HCT116 (cell line): Measurements from ENCODE around the gene PLBD2. TPM values are rescaled to one million over a fixed set of nuclear protein-coding genes. Genes with fewer than 3 reads are reported as not detected.
A peak's percentile ranks its signal among the peaks of the same experiment; 100 is the strongest.

Experiments
- ATAC-seq: fragments of 200-7000 bp; cut with Tn5 transposase; 2 replicates; pipeline ENCODE4 v1.9.1; 2020; ENCODE audit warnings: mild to moderate bottlenecking, moderate library complexity
- BruUV-seq: library from RNA; stranded (reverse); fragments of 400-500 nt; replicated peaks from 2 replicates; lab custom pipeline; 2021; lab: Mats Ljungman, UMichigan
- CTCF ChIA-PET: fragments of 300-600 bp; sonication (Branson Sonifier 250); formaldehyde crosslinking; loops from one replicate; lab custom pipeline; 2021; ENCODE audit warnings: antibody characterized with exemption; lab: Charles Lee
- POLR2A ChIA-PET: fragments of 300-600, 350-600 bp; sonication (Branson Sonifier 250); formaldehyde crosslinking; loops from one replicate; lab custom pipeline; 2021; ENCODE audit warnings: antibody characterized with exemption; lab: Charles Lee
- RAD21 ChIA-PET, 2 experiments: fragments of 300-600 bp; sonication (Branson Sonifier 250); formaldehyde crosslinking; loops; one replicate each; lab custom pipeline; 2023; ENCODE audit warnings: low total read pairs in 2 of 2; ENCODE audit not compliant: uncharacterized antibody in 2 of 2, unreplicated experiment in 2 of 2, low non-redundant PET in 1 of 2; lab: Charles Lee
- DNase-seq: peaks from one replicate; pipeline ENCODE4 v3.0.0-alpha.2; 2010; ENCODE audit warnings: low read depth, low spot score
- H2AFZ ChIP-seq: fragments of 200-600 bp; shearing (Covaris generic), sonication (generic); 2 replicates; pipeline ENCODE4 v1.6.1; 2017; ENCODE audit warnings: low read depth, mixed run types, mixed read lengths, antibody characterized with exemption, low read length; ENCODE audit not compliant: poor library complexity, severe bottlenecking
- H3K27ac ChIP-seq: 2 replicates; pipeline ENCODE4 v1.5.1; 2012; ENCODE audit warnings: low read depth, low read length
- H3K27me3 ChIP-seq: fragments of 200-600 bp; sonication (generic); 2 replicates; pipeline ENCODE4 v1.6.1; 2016; ENCODE audit warnings: mixed run types, low read length, mixed read lengths; ENCODE audit not compliant: insufficient read depth
- H3K36me3 ChIP-seq, 2 experiments: fragments of 200-500 bp in 1 of 2; fragments of 200-600 bp in 1 of 2; sonication (Bioruptor generic) in 1 of 2; sonication (generic) in 1 of 2; 2 replicates each; pipeline versions ENCODE4 v1.5.1 to v1.6.1; 2014 to 2016; ENCODE audit warnings: low read length in 2 of 2, inconsistent platforms in 1 of 2, mixed read lengths in 1 of 2, mixed run types in 1 of 2; ENCODE audit not compliant: insufficient read depth in 2 of 2, control insufficient read depth in 1 of 2
- H3K4me1 ChIP-seq, 2 experiments: fragments of 200-600 bp in 1 of 2; sonication (generic) in 1 of 2; 2 replicates each; pipeline versions ENCODE4 v1.5.1 to v1.6.1; 2012 to 2017; ENCODE audit warnings: low read length in 2 of 2, inconsistent platforms in 1 of 2, mild to moderate bottlenecking in 1 of 2, mixed read lengths in 1 of 2, mixed run types in 1 of 2, moderate library complexity in 1 of 2; ENCODE audit not compliant: insufficient read depth in 2 of 2, control insufficient read depth in 1 of 2
- H3K4me2 ChIP-seq: fragments of 200-600 bp; sonication (generic); 2 replicates; pipeline ENCODE4 v1.6.1; 2017; ENCODE audit warnings: mixed run types, low read length, mixed read lengths
- H3K4me3 ChIP-seq, 2 experiments: fragments of 200-600 bp in 1 of 2; sonication (generic) in 1 of 2; replicated peaks in 1 of 2; 2 replicates each; pipeline ENCODE4 v1.5.1; 2011 to 2016; ENCODE audit warnings: low read length in 2 of 2, control low read depth in 1 of 2, low read depth in 1 of 2, mild to moderate bottlenecking in 1 of 2, mixed read lengths in 1 of 2, mixed run types in 1 of 2
- H3K79me2 ChIP-seq: fragments of 200-600 bp; sonication (generic); 2 replicates; pipeline ENCODE4 v1.6.1; 2017; ENCODE audit warnings: mild to moderate bottlenecking, mixed run types, low read length, moderate library complexity, mixed read lengths; ENCODE audit not compliant: insufficient read depth
- H3K9ac ChIP-seq: fragments of 200-600 bp; sonication (generic); 2 replicates; pipeline ENCODE4 v1.6.1; 2016; ENCODE audit warnings: low read length, mixed read lengths
- H3K9me2 ChIP-seq: fragments of 200-600 bp; sonication (generic), shearing (Covaris generic); 2 replicates; pipeline ENCODE4 v1.6.1; 2017; ENCODE audit warnings: mixed run types, mild to moderate bottlenecking, moderate library complexity; ENCODE audit not compliant: insufficient read depth
- H3K9me3 ChIP-seq, 2 experiments: fragments of 200-500 bp in 1 of 2; fragments of 200-600 bp in 1 of 2; sonication (Bioruptor generic) in 1 of 2; sonication (generic) in 1 of 2; 2 replicates each; pipeline ENCODE4 v1.6.1; 2014 to 2017; ENCODE audit warnings: low read length in 2 of 2, mixed read lengths in 2 of 2, inconsistent platforms in 1 of 2, low read depth in 1 of 2, mild to moderate bottlenecking in 1 of 2, mixed run types in 1 of 2, moderate library complexity in 1 of 2; ENCODE audit not compliant: control insufficient read depth in 1 of 2, insufficient read depth in 1 of 2
- H4K20me1 ChIP-seq: fragments of 200-600 bp; sonication (generic), shearing (Covaris generic); 2 replicates; pipeline ENCODE4 v1.6.1; 2017; ENCODE audit warnings: mixed run types, mild to moderate bottlenecking, moderate library complexity; ENCODE audit not compliant: insufficient read depth
- CBX3 ChIP-seq: IDR thresholded peaks from 2 replicates; pipeline ENCODE4 v1.6.1; 2012; ENCODE audit warnings: low read depth
- CTCF ChIP-seq, 3 experiments: fragments of 200-600 bp in 1 of 3; sonication (generic) in 1 of 3; IDR thresholded peaks in 2 of 3; conservative IDR thresholded peaks in 1 of 3; 2 replicates each; pipeline ENCODE4 v1.5.1; 2012 to 2017; ENCODE audit warnings: low read depth in 2 of 3, low read length in 2 of 3, antibody characterized with exemption in 1 of 3, borderline replicate concordance in 1 of 3, control low read depth in 1 of 3, mild to moderate bottlenecking in 1 of 3, mixed read lengths in 1 of 3, mixed run types in 1 of 3, moderate library complexity in 1 of 3; ENCODE audit not compliant: insufficient read depth in 1 of 3
- ELF1 ChIP-seq: IDR thresholded peaks from 2 replicates; pipeline ENCODE4 v1.6.1; 2012; ENCODE audit warnings: low read depth, borderline replicate concordance
- EZH2 ChIP-seq: fragments of 200-600 bp; sonication (generic); IDR thresholded peaks from 2 replicates; pipeline ENCODE4 v1.6.1; 2017; ENCODE audit warnings: antibody characterized with exemption, mixed run types
- FOSL1 ChIP-seq: IDR thresholded peaks from 2 replicates; pipeline ENCODE4 v1.6.1; 2012; ENCODE audit warnings: low read depth
- RAD21 ChIP-seq: IDR thresholded peaks from 2 replicates; pipeline ENCODE4 v1.6.1; 2012; ENCODE audit warnings: low read depth, mild to moderate bottlenecking
- REST ChIP-seq: IDR thresholded peaks from 2 replicates; pipeline ENCODE4 v1.6.1; 2012; ENCODE audit warnings: low read depth
- SIN3A ChIP-seq: IDR thresholded peaks from 2 replicates; pipeline ENCODE4 v1.6.1; 2012; ENCODE audit warnings: low read depth
- SP1 ChIP-seq: IDR thresholded peaks from 2 replicates; pipeline ENCODE4 v1.6.1; 2012; ENCODE audit warnings: low read depth
- SRF ChIP-seq: IDR thresholded peaks from 2 replicates; pipeline ENCODE4 v1.6.1; 2012; ENCODE audit warnings: low read depth
- ZNF274 ChIP-seq: fragments of 200-500 bp; sonication (Bioruptor generic); IDR thresholded peaks from 2 replicates; pipeline ENCODE4 v1.6.1; 2014; ENCODE audit warnings: mild to moderate bottlenecking, low read depth, low read length, inconsistent platforms
- intact Hi-C: fragments of 100-400 bp; cut with micrococcal nuclease; formaldehyde crosslinking; loops from 2 replicates; pipeline ENCODE4 v1.10.0; 2022
- total RNA-seq: library from RNA; stranded (reverse); gene quantifications from one replicate; pipeline ENCODE4 v1.2.1, GENCODE V29; 2021; ENCODE audit not compliant: unreplicated experiment
- TF ChIP-seq, protein P1 (sequence below): IDR thresholded peaks from 2 replicates; pipeline ENCODE4 v1.6.1; 2012

PLBD2 gene
- total RNA-seq, 1 experiment from 2014 or later, result 45.0 TPM

DNA sequence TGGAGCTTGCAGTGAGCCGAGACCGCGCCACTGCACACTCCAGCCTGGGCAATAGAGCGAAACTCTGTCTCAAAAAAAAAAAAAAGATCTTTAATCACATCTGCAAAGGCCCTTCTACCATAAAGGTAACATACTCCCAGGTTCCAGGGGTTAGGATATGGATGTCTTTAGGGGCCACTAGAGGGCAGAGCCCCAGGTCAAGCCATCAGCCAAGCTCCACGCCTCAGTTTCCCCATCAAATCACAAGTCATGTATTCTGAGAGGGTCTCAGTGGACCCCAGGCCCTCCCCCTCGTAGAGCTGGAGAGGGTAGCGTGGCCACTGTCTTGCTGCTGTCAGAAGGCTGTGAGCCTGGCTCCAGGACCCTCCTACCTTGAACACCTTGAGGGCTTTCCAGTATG is 42.2 kb upstream of the PLBD2 start:
- Histone ChIP-seq H3K4me1 (no peaks in the 10 kb centered on the region), H3K4me3 (no peak overlapping the region), H3K79me2 (no peaks in the 10 kb centered on the region), H3K27me3 (no peaks in the 10 kb centered on the region), H3K9ac (no peak overlapping the region), H2AFZ (no peak overlapping the region), H3K4me2 (no peak overlapping the region), H4K20me1 (no peaks in the 10 kb centered on the region), H3K9me2 (no peaks in the 10 kb centered on the region), H3K9me3 (no peaks in the 10 kb centered on the region), H3K36me3 (peaks cover 28% of the 10 kb centered on the region in 2 experiments), H3K27ac (no peak overlapping the region)
- TF ChIP-seq ZNF274, result no peak
- TF ChIP-seq CTCF (IDR thresholded peaks at IDR 0.05 in 2 of 3, conservative IDR thresholded peaks at IDR 0.05 in 1 of 3; ENCODE audit: borderline replicate concordance in 1 of 3, insufficient read depth in 1 of 3, low read depth in 2 of 3, low read length in 2 of 3), result peak in 2 of 3 experiments; percentile 13 to 18; a peak in 1 of 6 replicates
- RAD21 ChIA-PET, result no interaction called here
- CTCF ChIA-PET, result interaction anchor here (1.2 kb wide), 1 partner anchor 109 kb away, joined by 3 read pairs; no protein-coding TSS in a partner anchor
- POLR2A ChIA-PET, result no interaction called here
- BruUV-seq, result no TSS peak
- DNase-seq (no peak), ATAC-seq (no peak)
- intact Hi-C loops, result no loop called here

DNA sequence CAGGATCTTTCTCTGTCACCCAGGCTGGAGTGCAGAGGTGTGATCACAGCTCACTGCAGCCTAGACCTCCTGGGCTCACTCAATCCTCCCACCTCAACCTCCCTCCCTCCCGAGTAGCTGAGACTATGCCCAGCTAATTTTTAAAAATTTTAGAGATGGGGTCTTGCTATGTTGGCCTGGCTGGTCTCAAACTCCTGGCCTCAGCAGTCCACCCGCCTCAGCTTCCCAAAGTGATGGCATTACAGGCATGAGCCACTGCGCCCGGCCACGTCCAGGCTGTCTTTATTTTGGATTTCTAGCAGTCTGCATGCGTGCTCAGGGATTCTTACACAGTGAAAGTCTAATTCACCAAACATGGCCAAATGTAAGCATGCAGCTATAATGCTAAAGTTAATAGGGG is 41.3 kb upstream of the PLBD2 start:
- no peak overlapping the region for H3K4me2 ChIP-seq
- no peaks in the 10 kb centered on the region for H3K9me2 ChIP-seq
- intact Hi-C loops, result no loop called here
- H3K9me3 ChIP-seq, result no peaks in the 10 kb centered on the region
- H2AFZ ChIP-seq, result no peak overlapping the region
- no peak overlapping the region for H3K27ac ChIP-seq
- ATAC-seq (no peak), DNase-seq (no peak)
- H3K27me3 ChIP-seq, result no peaks in the 10 kb centered on the region
- H3K79me2 ChIP-seq, result no peaks in the 10 kb centered on the region; the same call in 1 of the 2 replicates
- ChIA-PET POLR2A (no interaction called here), RAD21 (no interaction called here), CTCF (no interaction called here)
- H3K4me3 ChIP-seq, result no peak overlapping the region
- H3K9ac ChIP-seq, result no peak overlapping the region
- H3K36me3 ChIP-seq, result peaks cover 24 to 28% of the 10 kb centered on the region in 2 experiments
- H3K4me1 ChIP-seq, result no peaks in the 10 kb centered on the region
- no peaks in the 10 kb centered on the region for H4K20me1 ChIP-seq
- BruUV-seq, result no TSS peak
- no peak for TF ChIP-seq RAD21
- TF ChIP-seq ELF1, result no peak
- TF ChIP-seq SP1, result no peak
- no peak for TF ChIP-seq REST
- no peak for TF ChIP-seq ZNF274
- no peak for TF ChIP-seq SRF
- TF ChIP-seq CBX3, result no peak
- TF ChIP-seq, protein P1, sequence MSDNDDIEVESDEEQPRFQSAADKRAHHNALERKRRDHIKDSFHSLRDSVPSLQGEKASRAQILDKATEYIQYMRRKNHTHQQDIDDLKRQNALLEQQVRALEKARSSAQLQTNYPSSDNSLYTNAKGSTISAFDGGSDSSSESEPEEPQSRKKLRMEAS, result no peak
- TF ChIP-seq FOSL1, result no peak
- TF ChIP-seq EZH2, result no peak
- no peak for TF ChIP-seq SIN3A
